ENCODE data around the gene CHMP4A.

Gene CHMP4A

DNA sequence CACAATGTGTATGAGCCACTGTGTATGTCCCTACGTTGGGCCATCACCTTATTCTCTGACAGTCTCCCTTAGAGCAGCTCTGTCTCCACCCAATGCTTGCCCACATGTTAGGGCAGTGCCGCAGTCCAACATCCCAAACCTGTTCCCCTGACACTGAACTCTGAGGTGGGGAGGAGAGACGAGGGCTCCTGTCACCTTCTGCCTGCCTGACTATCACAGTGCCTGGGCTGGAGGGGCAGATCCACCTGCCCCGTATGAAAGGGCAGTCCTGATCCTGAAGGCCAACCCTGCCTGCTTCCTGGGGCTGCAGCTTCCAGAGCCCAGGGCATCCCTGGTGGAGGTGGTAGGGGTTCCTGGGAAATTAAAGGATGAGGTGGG is 47.5 kb upstream of the CHMP4A start:
- no peaks in the 10 kb centered on the region for H4K20me1 ChIP-seq (ENCODE audit: insufficient read depth, low read length)
- no peaks in the 10 kb centered on the region for H3K9me3 ChIP-seq (ENCODE audit: low read length)
- no peaks in the 10 kb centered on the region for H3K9me2 ChIP-seq (ENCODE audit: low read depth, low read length)
- TF ChIP-seq, protein P1, sequence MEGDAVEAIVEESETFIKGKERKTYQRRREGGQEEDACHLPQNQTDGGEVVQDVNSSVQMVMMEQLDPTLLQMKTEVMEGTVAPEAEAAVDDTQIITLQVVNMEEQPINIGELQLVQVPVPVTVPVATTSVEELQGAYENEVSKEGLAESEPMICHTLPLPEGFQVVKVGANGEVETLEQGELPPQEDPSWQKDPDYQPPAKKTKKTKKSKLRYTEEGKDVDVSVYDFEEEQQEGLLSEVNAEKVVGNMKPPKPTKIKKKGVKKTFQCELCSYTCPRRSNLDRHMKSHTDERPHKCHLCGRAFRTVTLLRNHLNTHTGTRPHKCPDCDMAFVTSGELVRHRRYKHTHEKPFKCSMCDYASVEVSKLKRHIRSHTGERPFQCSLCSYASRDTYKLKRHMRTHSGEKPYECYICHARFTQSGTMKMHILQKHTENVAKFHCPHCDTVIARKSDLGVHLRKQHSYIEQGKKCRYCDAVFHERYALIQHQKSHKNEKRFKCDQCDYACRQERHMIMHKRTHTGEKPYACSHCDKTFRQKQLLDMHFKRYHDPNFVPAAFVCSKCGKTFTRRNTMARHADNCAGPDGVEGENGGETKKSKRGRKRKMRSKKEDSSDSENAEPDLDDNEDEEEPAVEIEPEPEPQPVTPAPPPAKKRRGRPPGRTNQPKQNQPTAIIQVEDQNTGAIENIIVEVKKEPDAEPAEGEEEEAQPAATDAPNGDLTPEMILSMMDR (IDR thresholded peaks at IDR 0.05; ENCODE audit: low read length) = no peak
- TF ChIP-seq EZH2 (IDR thresholded peaks at IDR 0.05; ENCODE audit: borderline replicate concordance, low read length) = no peak
- no peaks in the 10 kb centered on the region for H3K4me1 ChIP-seq (ENCODE audit: insufficient read depth, low read length, severe bottlenecking)
- no peak overlapping the region for H3K9ac ChIP-seq (ENCODE audit: low read length)
- H3K79me2 ChIP-seq (ENCODE audit: insufficient read depth, low read length) = no peaks in the 10 kb centered on the region
- no peak overlapping the region for H3K4me2 ChIP-seq (ENCODE audit: low read length)
- H3K27ac ChIP-seq (ENCODE audit: low read depth, low read length, poor library complexity, severe bottlenecking) = no peak overlapping the region
- no peak overlapping the region for H3K4me3 ChIP-seq (ENCODE audit: low read depth, low read length, poor library complexity, severe bottlenecking)
- H3F3A ChIP-seq (ENCODE audit: insufficient read depth, low read length) = no peaks in the 10 kb centered on the region
- no peak overlapping the region for H2AFZ ChIP-seq (ENCODE audit: low read length)
- no peaks in the 10 kb centered on the region for H3K36me3 ChIP-seq (ENCODE audit: insufficient read depth, low read length)
- H3K27me3 ChIP-seq (ENCODE audit: insufficient read depth, low read length) = no peaks in the 10 kb centered on the region

DNA sequence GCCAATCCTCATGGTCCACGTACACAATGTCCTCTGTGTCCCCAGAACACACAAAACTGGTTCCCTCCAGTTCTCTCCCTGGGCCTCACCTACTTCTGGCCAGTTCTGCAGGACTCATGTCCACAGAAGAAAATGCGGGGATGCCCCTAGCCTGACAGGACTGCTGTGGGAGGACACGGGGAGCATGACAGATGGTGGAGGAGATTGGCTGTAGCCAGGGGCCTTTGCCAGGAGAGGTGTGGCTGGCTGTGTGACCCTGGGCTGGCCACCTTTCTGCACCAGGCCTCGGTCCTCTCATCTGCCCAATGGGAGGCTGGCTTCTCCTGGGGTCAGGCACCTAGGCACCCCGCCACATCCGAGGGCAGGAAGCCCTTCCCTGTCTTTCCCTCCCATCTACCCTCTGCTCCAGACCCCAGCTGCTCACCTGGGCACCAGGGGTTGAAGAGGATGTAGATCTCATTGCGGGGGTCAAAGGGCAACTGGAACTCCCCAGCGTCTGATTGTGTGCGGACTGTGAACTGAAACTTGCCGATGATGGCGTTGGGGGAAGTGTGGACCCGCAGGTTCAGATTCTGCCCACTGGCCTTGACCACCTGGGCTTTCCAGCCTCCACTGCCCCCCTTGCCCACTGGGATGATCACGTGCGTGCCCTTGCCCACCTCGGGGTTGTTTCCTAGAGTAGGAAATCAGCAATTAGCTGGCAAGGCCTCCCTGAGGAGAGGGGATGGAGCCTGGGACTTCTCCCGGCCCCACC is 46.9 kb upstream of the CHMP4A start:
- no peaks in the 10 kb centered on the region for H3F3A ChIP-seq (ENCODE audit: insufficient read depth, low read length)
- no peaks in the 10 kb centered on the region for H3K9me2 ChIP-seq (ENCODE audit: low read depth, low read length)
- no peaks in the 10 kb centered on the region for H3K9me3 ChIP-seq (ENCODE audit: low read length)
- no peak for TF ChIP-seq EZH2 (IDR thresholded peaks at IDR 0.05; ENCODE audit: borderline replicate concordance, low read length)
- TF ChIP-seq, protein P1 (IDR thresholded peaks at IDR 0.05; ENCODE audit: low read length) = no peak
- no peak overlapping the region for H3K4me3 ChIP-seq (ENCODE audit: low read depth, low read length, poor library complexity, severe bottlenecking)
- no peaks in the 10 kb centered on the region for H3K4me1 ChIP-seq (ENCODE audit: insufficient read depth, low read length, severe bottlenecking)
- H4K20me1 ChIP-seq (ENCODE audit: insufficient read depth, low read length) = no peaks in the 10 kb centered on the region
- no peak overlapping the region for H3K9ac ChIP-seq (ENCODE audit: low read length)
- H3K4me2 ChIP-seq (ENCODE audit: low read length) = no peak overlapping the region
- no peak overlapping the region for H2AFZ ChIP-seq (ENCODE audit: low read length)
- no peaks in the 10 kb centered on the region for H3K27me3 ChIP-seq (ENCODE audit: insufficient read depth, low read length)
- no peaks in the 10 kb centered on the region for H3K36me3 ChIP-seq (ENCODE audit: insufficient read depth, low read length)
- H3K79me2 ChIP-seq (ENCODE audit: insufficient read depth, low read length) = no peaks in the 10 kb centered on the region
- H3K27ac ChIP-seq (ENCODE audit: low read depth, low read length, poor library complexity, severe bottlenecking) = no peak overlapping the region

DNA sequence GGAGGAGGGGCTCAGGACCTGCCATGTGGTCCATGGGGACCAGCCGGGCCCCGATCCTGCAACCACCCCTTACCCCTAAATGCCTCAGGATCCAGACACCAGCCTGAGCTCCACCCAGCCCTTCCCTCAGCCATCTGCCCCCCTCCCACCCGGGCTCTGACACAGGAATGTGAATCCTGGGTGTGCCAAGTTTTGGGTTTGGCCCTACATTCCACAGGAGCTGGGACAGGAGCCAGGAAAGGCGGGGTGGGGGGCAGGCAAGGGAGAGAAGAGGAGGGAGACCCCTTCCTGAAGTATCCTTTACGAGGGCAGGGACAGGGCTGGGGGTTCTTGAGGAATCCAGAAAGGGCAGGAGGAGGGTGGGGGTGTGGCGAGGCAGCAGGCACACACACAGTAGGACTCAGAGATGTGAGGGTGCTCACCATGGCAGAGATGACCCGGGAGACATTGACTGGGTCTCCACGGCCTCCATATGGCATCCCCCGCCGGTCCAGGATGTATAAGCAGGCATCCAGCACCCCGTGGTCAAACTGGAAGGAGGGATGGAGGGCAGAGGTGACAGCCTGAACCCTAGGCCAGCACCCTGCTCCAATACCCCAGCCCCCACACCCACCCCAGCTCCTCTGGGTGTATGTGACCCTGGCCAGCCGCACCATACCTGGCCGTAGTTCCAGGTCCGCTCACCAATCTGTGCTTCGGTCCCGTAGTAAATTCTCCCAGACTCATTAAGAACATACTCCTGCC is 46.2 kb upstream of the CHMP4A start:
- H3K27me3 ChIP-seq (ENCODE audit: insufficient read depth, low read length) = no peaks in the 10 kb centered on the region
- H3K9me2 ChIP-seq (ENCODE audit: low read depth, low read length) = no peaks in the 10 kb centered on the region
- H3K79me2 ChIP-seq (ENCODE audit: insufficient read depth, low read length) = no peaks in the 10 kb centered on the region
- H3K9ac ChIP-seq (ENCODE audit: low read length) = no peak overlapping the region
- H3K4me1 ChIP-seq (ENCODE audit: insufficient read depth, low read length, severe bottlenecking) = no peaks in the 10 kb centered on the region
- no peaks in the 10 kb centered on the region for H3K9me3 ChIP-seq (ENCODE audit: low read length)
- no peak overlapping the region for H3K27ac ChIP-seq (ENCODE audit: low read depth, low read length, poor library complexity, severe bottlenecking)
- H3F3A ChIP-seq (ENCODE audit: insufficient read depth, low read length) = no peaks in the 10 kb centered on the region
- no peak for TF ChIP-seq EZH2 (IDR thresholded peaks at IDR 0.05; ENCODE audit: borderline replicate concordance, low read length)
- TF ChIP-seq, protein P1 (IDR thresholded peaks at IDR 0.05; ENCODE audit: low read length) = no peak
- H2AFZ ChIP-seq (ENCODE audit: low read length) = no peak overlapping the region
- H4K20me1 ChIP-seq (ENCODE audit: insufficient read depth, low read length) = no peaks in the 10 kb centered on the region
- H3K4me3 ChIP-seq (ENCODE audit: low read depth, low read length, poor library complexity, severe bottlenecking) = no peak overlapping the region
- no peaks in the 10 kb centered on the region for H3K36me3 ChIP-seq (ENCODE audit: insufficient read depth, low read length)
- H3K4me2 ChIP-seq (ENCODE audit: low read length) = no peak overlapping the region

All from OCI-LY1 (cell line).